GM19397 (cell line): ENCODE data around the gene ESYT3.
"Not testable (repeated sequence)": the region's sequence is repeated elsewhere in the genome, so short reads cannot be mapped to it uniquely, and the experiment has no call there.

ENCODE experiments used
- ATAC-seq: cut with Tn5 transposase; IDR thresholded peaks from one replicate; pipeline ENCODE4 v1.9.1; 2021; ENCODE audit warnings: mild to moderate bottlenecking, moderate library complexity; ENCODE audit not compliant: unreplicated experiment

ESYT3 gene

DNA sequence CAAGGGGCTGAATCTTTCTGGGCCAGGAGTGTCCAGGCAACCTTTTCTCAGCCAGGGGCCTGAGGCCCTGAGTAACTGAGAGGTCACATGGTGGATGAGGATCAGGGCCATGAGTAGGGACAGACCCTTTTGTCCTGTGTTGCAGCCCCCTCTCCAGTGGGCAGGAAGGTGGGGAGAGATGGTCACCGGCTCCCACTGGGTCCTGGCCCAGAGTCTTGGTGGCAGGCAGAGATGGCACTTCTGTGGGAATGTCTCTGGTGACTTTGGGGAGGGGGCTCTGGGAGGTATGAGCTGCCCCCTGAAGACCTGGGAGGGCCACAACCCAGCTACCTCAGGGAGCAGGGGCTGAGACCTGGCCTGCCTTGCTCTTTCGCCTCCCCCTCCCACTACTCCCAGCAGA, 6.8 kb downstream of the ESYT3 start:
- ATAC-seq, result no peak

DNA sequence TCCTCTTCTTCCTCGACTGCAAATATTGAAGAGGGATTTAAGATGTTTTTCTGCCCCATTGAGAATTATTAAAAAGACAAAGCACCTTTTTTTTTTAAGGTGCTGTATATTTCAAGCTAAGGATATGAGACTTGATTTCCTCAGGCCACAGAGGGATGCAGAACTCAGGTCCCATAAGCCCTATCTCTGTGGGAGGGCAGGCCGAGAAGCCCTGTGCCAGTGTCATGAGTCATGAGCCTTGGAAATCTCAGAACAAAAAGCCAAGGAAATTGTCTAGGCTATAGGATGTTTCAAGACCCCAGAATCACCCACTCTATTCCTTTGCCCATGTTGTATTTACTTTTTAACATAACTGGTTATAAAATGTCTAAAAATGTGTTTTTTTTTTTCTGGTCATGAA, 7.3 kb downstream of the ESYT3 start:
- no peak for ATAC-seq

DNA sequence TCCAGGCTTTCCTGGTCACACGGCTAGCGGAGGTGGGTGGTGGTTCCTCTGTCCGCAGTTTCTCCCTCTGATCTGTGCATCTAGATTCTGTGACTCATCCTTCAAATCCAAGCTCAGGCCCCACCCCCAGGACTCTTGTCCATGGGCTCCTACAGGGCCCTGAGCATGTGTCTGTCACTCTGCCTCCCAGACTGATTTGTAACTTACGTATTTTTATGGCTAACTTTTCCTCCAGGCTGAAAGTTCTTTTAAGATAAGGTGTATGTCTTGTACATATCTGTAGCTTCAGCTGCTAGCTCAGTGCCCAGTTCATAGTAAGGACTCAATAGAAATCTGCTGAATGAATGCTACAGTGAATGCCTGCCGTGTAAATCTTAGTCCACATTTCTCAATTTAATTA, 8.0 kb downstream of the ESYT3 start:
- ATAC-seq, result no peak

DNA sequence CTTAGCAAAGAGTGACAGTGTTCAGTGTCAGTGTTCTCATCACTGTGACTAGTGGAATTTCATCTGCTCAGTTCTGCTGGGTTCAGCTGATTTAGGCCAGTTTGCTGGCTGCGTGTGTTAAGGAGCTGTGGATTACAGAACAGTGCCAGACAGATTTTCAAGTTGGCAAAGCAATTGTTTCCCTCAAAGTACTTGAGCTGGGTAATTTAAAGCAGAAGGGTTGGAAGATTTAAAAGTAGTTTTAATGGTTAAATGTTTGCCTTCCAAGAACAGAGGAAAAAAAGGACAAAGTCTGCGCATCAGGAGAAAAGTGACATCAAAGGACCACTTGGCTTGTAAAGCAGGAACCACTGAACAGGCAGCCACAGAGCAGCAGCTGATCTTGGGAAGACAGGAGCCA, 8.7 kb downstream of the ESYT3 start:
- no peak for ATAC-seq

DNA sequence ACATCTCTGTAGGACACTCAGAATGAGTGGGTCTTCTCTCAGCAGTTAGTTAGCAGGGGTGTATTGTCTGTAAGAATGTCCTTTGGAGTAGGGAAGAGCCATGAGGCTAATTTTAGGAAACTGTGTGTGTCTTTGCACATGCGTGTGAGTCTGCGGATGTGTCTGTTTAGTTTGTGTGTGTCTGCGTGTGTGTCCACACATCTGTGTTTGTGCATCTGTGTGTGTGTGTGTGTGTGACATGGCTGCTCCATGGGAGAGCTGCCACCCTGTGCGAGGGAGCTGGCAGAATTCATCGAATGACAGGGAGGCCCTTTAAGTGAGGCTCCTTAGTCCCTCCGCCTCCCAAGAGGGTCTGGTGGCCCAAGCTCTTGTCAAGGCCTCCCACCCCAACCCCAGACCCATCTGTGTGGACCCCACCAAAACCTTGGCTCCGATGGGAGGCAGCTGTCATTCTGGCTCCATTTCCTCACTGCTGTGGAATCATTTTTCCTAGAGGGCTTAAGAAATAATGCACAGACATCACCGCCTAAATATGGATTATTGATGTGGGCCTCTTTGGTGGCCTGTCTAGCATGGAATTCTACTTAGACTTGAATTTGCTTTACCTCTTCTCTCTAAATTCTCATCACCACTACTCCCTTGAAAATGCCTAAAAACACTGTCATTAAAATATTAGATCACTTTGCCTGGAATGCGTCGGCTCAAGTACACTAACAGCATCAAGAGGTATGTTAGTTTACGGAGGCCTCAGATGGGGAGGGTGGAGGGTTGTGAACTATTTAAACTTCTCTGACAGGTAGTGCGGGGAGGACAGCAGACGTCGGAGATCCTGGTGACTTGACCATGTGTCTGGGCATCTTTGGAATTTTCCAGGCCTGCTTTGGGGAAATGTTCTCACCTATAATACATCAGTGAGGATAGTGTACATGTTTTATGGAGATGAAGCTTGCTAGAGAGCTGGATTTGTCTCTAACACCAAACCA, 9.4 kb downstream of the ESYT3 start:
- no peak for ATAC-seq

DNA sequence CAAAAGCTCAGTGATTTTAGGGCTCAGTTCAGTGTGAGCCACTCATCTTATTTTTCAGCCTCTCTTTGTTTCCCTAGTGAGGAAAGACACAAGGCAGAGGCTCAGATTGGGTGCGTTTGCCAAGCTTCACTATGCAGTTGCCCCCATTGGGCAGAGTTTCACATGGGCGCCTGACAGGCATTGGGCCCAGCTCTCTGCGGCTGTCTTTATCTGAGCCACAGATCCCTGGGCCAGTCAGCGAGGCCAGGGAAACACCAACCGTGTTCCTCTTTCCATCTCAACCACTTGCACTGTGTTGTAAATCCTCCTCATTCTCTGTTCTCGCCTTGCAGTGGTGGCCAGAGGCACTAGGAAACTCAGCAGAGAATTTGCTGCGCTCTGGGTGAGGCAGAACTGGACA, 10.8 kb downstream of the ESYT3 start:
- ATAC-seq, result no peak

DNA sequence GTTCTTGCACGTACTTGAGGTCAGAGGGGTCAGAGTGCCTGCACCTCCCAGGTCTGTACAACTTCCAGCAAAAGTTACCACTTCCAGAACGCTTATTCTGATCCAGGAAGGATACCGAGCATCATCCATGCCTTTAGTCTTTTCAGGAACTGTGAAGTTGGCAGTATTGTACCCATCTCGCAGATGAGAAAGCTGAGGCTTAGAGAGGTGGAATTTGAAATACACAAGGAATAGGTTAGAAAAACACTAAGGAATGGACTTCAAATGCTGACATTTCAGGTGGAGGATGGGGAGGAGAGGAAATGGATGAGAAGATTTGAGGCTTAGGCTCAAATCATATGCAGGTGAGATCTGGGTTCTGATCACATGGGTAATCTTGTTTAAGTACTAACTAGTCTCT, 11.2 kb downstream of the ESYT3 start:
- ATAC-seq, result no peak

DNA sequence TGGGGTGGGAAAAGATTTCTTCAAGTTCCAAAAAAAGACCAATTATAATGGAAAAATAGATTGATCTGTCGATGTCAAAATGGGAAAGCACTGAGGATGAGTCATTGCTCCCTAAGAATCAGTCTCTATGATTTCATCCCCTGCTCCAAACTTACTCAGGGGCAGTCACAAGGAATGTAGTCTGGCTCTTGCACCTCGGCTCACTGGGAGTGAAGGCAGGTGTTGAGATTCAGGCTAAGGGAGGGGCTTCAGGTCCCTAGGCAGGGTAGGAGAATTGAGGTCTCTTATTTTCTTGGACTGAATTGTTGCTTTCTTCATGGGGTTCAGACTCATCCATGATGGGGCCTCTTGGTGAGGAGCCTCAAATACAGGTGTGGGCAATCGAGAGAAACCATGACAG, 14.2 kb downstream of the ESYT3 start:
- no peak for ATAC-seq

DNA sequence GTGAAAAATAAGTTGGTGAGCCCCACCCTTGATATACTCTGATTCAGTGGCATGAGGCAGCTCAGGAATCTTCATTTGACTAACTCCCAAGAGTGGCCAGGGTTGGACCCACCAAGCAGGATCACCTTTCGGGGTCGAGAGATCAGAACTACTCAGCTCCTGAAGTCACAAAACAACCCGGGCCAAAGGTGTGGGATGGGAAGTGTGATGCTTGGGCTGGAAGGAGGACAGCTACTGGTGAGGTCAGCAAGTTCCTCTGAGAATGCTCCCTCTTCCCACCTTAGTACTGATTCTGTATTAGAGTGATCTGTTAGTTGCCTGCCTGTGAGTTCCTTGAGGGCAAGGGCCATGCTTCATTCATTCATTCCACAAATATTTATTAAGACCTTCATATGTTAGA, 15.1 kb downstream of the ESYT3 start:
- ATAC-seq, result no peak

DNA sequence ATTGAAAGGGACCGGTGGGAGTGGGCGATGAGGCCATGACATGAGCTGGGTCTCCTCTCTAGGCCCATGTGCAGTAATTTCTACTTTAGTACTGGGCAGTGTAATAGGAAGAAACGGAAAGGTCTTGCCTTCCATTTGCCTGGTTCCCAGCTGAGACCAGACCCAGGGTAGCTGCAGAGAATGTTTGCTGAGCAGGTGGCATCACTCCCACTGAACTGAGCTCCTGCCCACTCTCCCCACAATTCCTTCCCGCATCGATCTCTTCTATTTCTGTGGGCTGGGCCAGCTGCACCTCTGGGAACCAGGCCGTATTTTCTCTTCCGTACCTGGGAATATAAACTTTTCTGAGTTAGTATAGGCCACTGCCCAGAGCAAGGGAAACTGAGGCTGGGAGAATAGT, 15.8 kb downstream of the ESYT3 start:
- ATAC-seq, result no peak

DNA sequence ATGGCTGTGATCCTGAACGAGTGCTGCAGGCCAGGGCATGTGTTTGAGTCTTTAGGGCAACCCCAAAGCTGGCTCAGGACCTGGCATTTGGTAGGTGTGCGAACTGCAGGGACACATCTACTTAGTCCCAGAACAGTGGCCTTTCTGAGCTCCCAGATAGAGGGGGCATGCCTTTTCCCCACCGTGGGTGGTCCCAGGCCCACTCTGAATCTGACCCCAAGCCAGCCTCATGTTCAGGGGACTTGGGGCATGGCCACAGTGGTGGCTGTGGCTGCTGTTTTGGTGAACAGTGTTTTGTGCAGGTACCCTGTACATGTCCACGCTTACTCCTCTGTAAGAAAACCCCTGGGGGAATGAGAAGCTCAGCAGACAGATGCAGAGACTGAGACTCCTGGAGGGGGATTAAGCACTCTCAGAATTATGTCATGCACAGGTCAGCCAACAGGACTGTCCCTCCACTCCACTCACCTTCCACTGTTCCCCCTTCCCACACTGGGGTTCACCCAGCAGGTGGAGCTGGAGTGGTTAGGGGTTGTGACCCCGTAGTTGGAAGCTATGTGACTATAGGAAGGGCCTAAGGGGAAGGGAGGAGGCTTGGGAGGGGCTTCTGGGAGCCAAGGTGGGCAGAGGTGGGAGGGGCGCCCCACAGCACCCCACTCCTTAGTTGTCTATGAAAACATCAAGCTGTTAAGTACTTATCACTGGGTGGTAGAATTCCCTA, 16.4 kb downstream of the ESYT3 start:
- ATAC-seq, result no peak

DNA sequence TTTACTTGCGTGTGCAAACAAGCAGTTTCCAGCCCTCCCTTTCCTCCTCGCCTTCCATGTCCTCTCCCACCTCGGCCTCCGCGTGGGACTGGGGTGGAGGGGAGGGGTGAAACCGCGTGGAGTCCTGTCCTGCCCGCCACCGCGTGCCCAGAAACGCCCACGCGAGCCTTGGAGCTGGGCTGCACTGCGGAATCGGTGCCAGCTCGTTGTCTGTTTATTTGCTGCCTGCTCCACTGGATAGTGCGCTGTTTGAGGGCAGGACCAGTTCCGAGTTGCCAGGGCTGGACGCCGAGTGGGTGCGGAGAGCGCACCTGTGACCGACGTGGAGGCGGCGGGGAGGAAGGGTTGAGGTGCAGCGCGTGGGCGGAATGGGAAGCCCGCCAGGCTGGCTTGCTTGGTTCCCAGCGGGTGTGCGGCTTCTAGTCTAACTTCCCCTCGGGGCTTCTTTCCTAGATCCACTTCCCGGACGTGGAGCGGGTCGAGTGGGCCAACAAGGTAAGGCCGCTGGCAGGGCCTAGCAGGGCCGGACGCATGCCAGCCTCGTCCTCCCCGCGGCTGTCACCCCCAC, 17.3 kb downstream of the ESYT3 start:
- ATAC-seq, result no peak

DNA sequence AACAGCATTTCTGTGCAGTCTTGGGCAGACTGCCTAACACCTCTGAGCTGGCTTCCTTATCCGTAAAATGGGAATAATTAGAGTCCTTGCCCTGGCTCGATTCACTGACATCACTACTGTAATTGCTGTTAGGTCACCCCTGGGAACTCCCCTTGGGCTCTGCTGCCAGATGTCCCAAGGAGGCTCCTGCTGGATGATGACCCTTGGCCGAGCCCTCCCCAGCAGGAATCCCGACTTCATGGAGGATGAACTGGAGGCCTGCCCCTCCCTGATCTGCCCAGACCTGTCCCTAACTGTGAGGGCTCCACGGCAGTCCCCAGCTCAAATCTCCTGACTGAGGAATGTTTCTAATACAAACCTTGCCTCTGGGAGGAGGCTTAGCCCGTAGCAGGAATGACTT, 18.0 kb downstream of the ESYT3 start:
- no peak for ATAC-seq

DNA sequence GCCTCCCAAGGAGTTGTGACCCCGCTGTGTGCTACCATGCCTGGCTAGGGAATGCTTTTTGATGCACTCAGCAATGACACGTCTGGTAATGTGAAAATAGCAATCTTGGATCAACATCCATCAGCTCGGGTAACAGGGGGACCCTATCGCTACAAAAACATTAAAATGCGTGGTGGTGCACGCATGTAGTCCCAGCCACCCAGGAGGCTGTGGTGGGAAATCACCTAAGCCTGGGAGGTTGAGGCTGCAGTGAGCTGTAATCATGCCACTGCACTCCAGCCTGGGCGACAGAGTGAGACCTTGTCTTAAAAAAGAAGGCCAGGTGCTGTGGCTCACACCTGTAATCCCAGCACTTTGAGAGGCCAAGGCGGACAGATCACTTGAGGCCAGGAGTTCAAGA, 19.5 kb downstream of the ESYT3 start:
- ATAC-seq, result not testable (repeated sequence)

DNA sequence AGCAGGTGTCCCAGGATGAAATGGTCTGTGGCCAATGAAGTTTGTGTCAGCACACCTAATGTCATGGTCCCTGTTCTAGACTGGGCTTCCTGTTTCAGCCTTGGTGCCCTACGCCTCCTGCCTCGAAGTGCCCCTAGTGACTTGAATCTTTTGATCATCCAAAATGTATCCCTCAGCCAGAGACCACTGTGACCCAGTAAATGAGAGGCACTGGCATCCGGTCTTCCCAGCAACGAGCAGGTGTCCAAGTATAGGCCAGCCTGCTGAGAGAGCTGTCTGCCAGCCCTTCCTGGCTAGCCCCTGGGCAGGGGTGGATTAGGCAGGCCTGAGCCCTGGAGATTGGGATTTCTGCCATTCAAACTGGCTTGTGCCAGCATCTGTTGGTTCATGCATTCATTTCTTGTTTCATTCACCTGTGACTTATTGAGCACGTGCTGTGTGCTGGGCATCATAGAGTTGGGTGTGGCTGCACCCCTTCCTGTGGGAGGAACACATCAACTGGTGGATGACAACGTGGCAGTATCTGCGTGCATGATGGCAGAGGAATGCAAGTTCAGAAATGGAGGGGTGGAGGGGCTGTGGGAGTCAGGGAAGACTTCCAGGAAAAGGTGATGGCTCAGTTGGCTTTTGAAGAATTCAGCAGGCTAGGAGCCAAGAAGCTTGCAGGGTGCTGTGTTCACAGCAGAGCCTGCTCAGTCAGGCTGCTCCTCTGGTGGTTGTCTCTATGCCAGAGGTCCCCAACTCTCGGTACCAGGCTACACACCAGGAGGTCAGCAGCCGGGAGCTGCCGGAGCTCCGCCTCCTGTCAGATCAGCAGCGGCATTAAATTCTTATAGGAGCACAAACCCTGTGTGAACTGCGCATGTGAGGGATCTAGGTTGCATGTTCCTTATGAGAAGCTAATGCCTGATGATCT, 21.6 kb downstream of the ESYT3 start:
- ATAC-seq, result no peak

DNA sequence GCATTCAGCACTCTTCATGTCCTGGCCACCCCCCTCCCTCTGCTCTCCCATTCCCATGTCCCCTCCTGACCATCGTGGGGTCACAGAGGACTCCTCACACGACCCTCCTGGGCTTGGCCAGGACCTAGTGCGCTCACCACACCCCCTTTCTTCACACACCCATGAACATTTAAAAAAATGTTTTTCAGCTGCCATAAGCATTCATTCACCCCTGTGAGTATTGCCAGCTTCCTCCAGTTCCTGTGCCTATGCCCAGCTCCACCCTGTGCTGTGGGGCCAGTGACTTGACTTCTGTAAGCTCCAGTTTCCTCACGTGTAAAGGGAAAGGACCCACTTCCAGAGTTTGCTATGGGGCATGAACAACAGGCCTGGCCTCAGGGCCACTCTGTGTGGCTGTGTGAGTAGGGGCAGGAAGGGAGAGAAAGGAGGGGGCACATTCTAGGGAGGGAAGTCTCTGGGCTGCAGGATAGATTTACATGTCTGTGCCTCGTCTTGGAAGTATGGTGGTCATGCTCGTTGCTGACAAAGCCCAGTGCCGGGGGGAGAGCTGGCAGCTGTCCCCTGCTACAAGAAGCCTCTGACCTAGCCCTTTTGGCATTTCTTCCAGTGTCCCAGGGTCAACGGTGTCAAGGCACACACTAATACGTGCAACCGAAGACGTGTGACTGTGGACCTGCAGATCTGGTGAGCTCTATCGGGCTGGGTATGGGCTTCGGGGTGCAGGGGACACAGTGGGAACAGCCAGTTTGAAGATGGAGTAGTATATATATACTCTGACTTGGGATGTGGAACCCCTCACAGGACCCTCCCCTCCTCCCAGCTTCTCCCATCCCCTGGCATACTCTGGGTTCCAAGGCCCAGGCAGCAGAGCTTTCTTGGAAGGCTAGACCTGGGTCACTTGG, 22.8 kb downstream of the ESYT3 start:
- no peak for ATAC-seq

DNA sequence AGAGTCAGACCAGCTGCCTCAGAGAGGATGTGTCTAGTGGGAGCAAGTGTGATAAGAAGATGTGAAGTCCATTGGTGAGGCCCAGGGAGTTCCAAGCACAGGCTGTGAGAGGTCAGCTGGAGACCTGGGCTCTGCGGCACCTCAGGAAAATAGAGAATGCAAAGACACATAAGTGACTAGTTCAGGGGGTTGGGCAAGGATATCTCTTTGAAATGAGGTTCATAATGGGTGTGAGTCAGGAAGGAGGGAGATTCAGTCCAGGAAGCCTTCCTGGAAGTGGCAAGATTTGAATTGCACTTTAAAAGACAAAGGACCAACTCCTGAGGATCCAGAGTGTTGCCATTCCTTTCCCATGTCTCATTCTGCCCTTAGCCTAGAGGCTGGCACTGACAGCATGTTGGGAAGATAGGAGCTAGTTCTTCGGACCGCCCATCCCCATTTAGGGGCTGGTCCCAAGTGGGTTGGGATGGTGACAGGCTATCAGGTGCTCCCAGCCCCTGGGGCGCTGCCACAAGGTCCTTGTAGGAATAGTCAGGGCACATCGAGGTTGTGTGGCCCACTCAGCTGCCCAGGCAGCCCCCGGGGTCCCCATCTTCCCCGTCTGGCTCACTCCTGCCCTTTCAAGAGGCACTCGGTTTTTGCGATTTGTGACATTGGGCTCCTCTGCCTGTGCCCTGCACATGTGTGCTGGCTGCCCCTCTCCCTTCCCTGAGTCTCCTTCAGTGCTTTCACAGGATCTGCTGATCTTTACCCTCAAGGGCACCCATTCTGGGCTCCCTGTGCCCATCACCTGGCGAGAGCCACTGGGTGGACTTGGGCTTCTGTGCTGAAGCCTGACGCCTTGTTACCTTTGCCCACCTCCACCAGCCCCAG, 23.7 kb downstream of the ESYT3 start:
- no peak for ATAC-seq

DNA sequence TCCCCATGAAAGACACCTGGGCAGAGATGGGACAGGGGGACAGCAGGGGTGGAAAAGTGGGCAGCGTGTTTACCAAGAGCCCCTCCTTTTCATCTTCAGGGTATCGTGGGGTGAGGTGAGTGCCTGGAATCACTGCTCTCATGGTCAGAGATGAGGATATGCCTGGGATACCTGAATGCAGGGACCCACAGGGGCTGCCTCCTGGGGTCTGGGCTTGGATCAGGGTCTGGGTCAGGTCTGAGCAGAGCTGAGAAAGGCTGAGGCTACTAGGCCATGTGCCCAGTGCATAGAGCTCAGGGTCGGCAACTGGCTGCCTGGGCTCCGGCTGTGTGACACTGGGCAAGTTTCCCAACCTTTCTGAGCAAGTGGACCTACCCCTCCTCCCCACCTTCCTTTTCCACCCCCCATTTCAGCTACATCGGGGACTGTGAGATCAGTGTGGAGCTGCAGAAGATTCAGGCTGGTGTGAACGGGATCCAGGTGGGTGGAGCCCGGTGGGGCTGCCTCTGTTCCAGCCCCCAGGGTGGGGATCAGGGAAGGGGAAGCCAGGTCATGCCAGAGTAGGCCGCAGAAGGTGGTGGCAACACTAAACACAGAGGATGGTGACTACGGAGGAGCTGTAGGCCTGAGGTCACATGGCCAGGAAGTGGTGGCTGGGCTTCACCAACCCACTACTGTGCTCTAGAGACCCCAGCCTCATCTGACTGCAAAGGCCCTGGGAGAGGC, 24.5 kb downstream of the ESYT3 start:
- no peak for ATAC-seq
